ENCODE results near the gene RTN4. TPM values are rescaled to one million over a fixed set of nuclear protein-coding genes. Genes with fewer than 3 reads are reported as not detected.

RTN4 gene
- total RNA-seq, 1 experiment from 2014 or later, result 342 TPM

GRCh38 chr2:55049043-55049820 lies 1.0 kb downstream of the RTN4 start:
- Histone ChIP-seq H2AFZ (peak overlapping the region; percentile 46), H3K27ac (peak overlapping the region; percentile 96), H3K4me1 (replicated peaks; ENCODE audit: insufficient read depth) (peaks cover 48% of the 10 kb centered on the region), H3K36me3 (ENCODE audit: low read depth) (peaks cover 38% of the 10 kb centered on the region), H4K20me1 (ENCODE audit: insufficient read depth) (peaks cover 47% of the 10 kb centered on the region), H3K9me3 (ENCODE audit: insufficient read depth, low read depth) (no peaks in the 10 kb centered on the region), H3K27me3 (ENCODE audit: insufficient read depth, low read depth) (no peaks in the 10 kb centered on the region), H3F3A (ENCODE audit: insufficient read depth, low read depth) (peaks cover 58% of the 10 kb centered on the region), H3K9me2 (ENCODE audit: insufficient read depth) (no peaks in the 10 kb centered on the region), H3K79me2 (ENCODE audit: low read depth) (peaks cover 83% of the 10 kb centered on the region), H3K4me2 (peak overlapping the region; percentile 93), H3K4me3 (peak overlapping the region; percentile 93)
- intact Hi-C loops (cut with micrococcal nuclease; ENCODE audit: unreplicated experiment), result loop anchor here (1.0 to 5.0 kb wide), 2 partner anchors 67 to 119 kb away; no protein-coding TSS in a partner anchor
- ChIA-PET POLR2A (ENCODE audit: unreplicated experiment) (interaction anchor here (0.6 to 2.6 kb wide), 6 partner anchors 44 to 456 kb away, joined by 3 to 16 read pairs (median 3); no protein-coding TSS in a partner anchor), CTCF (interaction anchor here (0.6 to 2.5 kb wide), 8 partner anchors 31 to 149 kb away, joined by 3 to 7 read pairs (median 4); no protein-coding TSS in a partner anchor)
- DNase-seq, result peak; percentile 62 to 76
- BruUV-seq (replicated peaks), result TSS peak; percentile 35
- TF ChIP-seq, protein P1, sequence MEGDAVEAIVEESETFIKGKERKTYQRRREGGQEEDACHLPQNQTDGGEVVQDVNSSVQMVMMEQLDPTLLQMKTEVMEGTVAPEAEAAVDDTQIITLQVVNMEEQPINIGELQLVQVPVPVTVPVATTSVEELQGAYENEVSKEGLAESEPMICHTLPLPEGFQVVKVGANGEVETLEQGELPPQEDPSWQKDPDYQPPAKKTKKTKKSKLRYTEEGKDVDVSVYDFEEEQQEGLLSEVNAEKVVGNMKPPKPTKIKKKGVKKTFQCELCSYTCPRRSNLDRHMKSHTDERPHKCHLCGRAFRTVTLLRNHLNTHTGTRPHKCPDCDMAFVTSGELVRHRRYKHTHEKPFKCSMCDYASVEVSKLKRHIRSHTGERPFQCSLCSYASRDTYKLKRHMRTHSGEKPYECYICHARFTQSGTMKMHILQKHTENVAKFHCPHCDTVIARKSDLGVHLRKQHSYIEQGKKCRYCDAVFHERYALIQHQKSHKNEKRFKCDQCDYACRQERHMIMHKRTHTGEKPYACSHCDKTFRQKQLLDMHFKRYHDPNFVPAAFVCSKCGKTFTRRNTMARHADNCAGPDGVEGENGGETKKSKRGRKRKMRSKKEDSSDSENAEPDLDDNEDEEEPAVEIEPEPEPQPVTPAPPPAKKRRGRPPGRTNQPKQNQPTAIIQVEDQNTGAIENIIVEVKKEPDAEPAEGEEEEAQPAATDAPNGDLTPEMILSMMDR (conservative IDR thresholded peaks at IDR 0.05), result peak; percentile 65; the same call in 1 of the 2 replicates
- TF ChIP-seq EZH2 (IDR thresholded peaks at IDR 0.05; ENCODE audit: low read depth), result no peak

DNA sequence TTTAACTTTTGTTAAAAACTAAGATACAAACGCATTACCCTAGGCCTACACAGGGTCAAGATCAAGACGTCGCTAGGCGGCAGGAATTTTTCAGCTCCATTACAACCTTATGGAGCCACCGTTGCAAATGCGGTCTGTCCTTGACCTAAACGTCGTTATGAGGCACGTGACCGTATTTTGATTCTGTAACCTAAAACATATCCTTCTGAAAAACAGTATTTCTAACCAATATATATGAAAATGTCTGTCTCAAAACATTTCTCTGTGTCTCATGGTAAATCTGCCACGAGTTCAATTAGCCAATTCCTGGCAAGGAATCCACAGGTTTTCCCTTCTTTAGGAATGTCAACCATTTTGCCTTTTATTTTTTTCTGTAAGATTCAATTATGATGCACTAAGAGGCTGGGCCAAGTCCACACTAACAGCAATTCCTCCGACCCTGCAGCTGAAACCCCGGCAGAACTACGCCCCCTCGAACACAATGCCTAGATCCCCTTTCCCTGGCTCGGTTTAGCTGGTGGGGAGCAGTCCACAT lies 1.7 kb downstream of the RTN4 start:
- Histone ChIP-seq H4K20me1 (ENCODE audit: insufficient read depth) (peaks cover 52% of the 10 kb centered on the region), H3K9me3 (ENCODE audit: insufficient read depth, low read depth) (no peaks in the 10 kb centered on the region), H3K4me1 (replicated peaks; ENCODE audit: insufficient read depth) (peaks cover 53% of the 10 kb centered on the region), H3K4me3 (peak overlapping the region; percentile 93), H3F3A (ENCODE audit: insufficient read depth, low read depth) (peaks cover 58% of the 10 kb centered on the region), H3K9me2 (ENCODE audit: insufficient read depth) (no peaks in the 10 kb centered on the region), H3K36me3 (ENCODE audit: low read depth) (peaks cover 38% of the 10 kb centered on the region), H3K79me2 (ENCODE audit: low read depth) (peaks cover 85% of the 10 kb centered on the region), H3K27me3 (ENCODE audit: insufficient read depth, low read depth) (no peaks in the 10 kb centered on the region), H2AFZ (no peak overlapping the region), H3K4me2 (peak overlapping the region; percentile 93), H3K27ac (peak overlapping the region; percentile 96)
- no peak for DNase-seq
- BruUV-seq (replicated peaks), result no TSS peak
- TF ChIP-seq, protein P1 (conservative IDR thresholded peaks at IDR 0.05), result no peak
- no peak for TF ChIP-seq EZH2 (IDR thresholded peaks at IDR 0.05; ENCODE audit: low read depth)
- ChIA-PET POLR2A (ENCODE audit: unreplicated experiment) (interaction anchor here (0.6 to 0.9 kb wide), 7 partner anchors 11 to 456 kb away, joined by 3 to 8 read pairs (median 4); no protein-coding TSS in a partner anchor), CTCF (interaction anchor here (0.6 to 2.5 kb wide), 11 partner anchors 17 to 149 kb away, joined by 3 to 7 read pairs (median 3); no protein-coding TSS in a partner anchor)
- intact Hi-C loops (cut with micrococcal nuclease; ENCODE audit: unreplicated experiment), result loop anchor here (1.0 to 5.0 kb wide), 2 partner anchors 66 to 120 kb away; no protein-coding TSS in a partner anchor

- intact Hi-C loops (cut with micrococcal nuclease; ENCODE audit: unreplicated experiment), result loop anchor here (5.0 kb wide), 1 partner anchor 65 kb away; no protein-coding TSS in a partner anchor
- no peaks in the 10 kb centered on the region for H3K9me3 ChIP-seq (ENCODE audit: insufficient read depth, low read depth)
- peaks cover 55% of the 10 kb centered on the region for H3K4me1 ChIP-seq (replicated peaks; ENCODE audit: insufficient read depth)
- H3K27me3 ChIP-seq (ENCODE audit: insufficient read depth, low read depth), result no peaks in the 10 kb centered on the region
- peaks cover 86% of the 10 kb centered on the region for H3K79me2 ChIP-seq (ENCODE audit: low read depth)
- peaks cover 63% of the 10 kb centered on the region for H3F3A ChIP-seq (ENCODE audit: insufficient read depth, low read depth)
- no peaks in the 10 kb centered on the region for H3K9me2 ChIP-seq (ENCODE audit: insufficient read depth)
- no peak for TF ChIP-seq EZH2 (IDR thresholded peaks at IDR 0.05; ENCODE audit: low read depth)
- TF ChIP-seq, protein P1 (conservative IDR thresholded peaks at IDR 0.05), result no peak
- peak overlapping the region; percentile 93 for H3K4me3 ChIP-seq
- H4K20me1 ChIP-seq (ENCODE audit: insufficient read depth), result peaks cover 60% of the 10 kb centered on the region
- peak; percentile 12 to 96 for DNase-seq
- H3K27ac ChIP-seq, result peak overlapping the region; percentile 96
- H3K4me2 ChIP-seq, result peak overlapping the region; percentile 93
- no peak overlapping the region for H2AFZ ChIP-seq
- no TSS peak for BruUV-seq (replicated peaks)
- peaks cover 43% of the 10 kb centered on the region for H3K36me3 ChIP-seq (ENCODE audit: low read depth)
- ChIA-PET CTCF (interaction anchor here (0.6 to 2.5 kb wide), 9 partner anchors 16 to 148 kb away, joined by 3 to 7 read pairs (median 3); no protein-coding TSS in a partner anchor), POLR2A (ENCODE audit: unreplicated experiment) (interaction anchor here (0.6 to 0.7 kb wide), 4 partner anchors 10 to 1148 kb away, joined by 3 to 11 read pairs (median 5); no protein-coding TSS in a partner anchor)
Measured at GRCh38 chr2:55047677-55048299, 2.5 kb downstream of the RTN4 start.

Measured in PC-9 (cell line).